GM23338 (cell line): ENCODE measurements around the gene TLX1.

Experiments used
- CREB1 ChIP-seq: fragments of 250-450 bp; sonication (Bioruptor Pico); IDR thresholded peaks from 2 replicates; pipeline ENCODE4 v1.5.0; 2020; ENCODE audit warnings: low read depth, mild to moderate bottlenecking, moderate library complexity
- CTCF ChIP-seq, 2 experiments: fragments of 200-600 bp in 1 of 2; sonication (generic) in 1 of 2; conservative IDR thresholded peaks; 2 replicates each; pipeline versions ENCODE4 v1.5.1 to v1.6.1; 2016 to 2017; ENCODE audit warnings: antibody characterized with exemption in 2 of 2, low read depth in 2 of 2, mild to moderate bottlenecking in 2 of 2, moderate library complexity in 1 of 2
- EZH2 ChIP-seq: fragments of 200-600 bp; sonication (generic); IDR thresholded peaks from one replicate; pipeline ENCODE4 v1.8.0; 2017; ENCODE audit warnings: antibody characterized with exemption, mild to moderate bottlenecking, low read depth; ENCODE audit not compliant: unreplicated experiment
- EZH2phosphoT487 ChIP-seq: fragments of 200-600 bp; sonication (generic); IDR thresholded peaks from one replicate; pipeline ENCODE4 v1.8.1; 2018; ENCODE audit warnings: antibody characterized with exemption; ENCODE audit not compliant: unreplicated experiment
- POLR2AphosphoS5 ChIP-seq: IDR thresholded peaks from 2 replicates; pipeline ENCODE4 v1.6.1; 2016; ENCODE audit warnings: antibody characterized with exemption, low read depth
- REST ChIP-seq: IDR thresholded peaks from one replicate; pipeline ENCODE4 v1.6.1; 2018; ENCODE audit warnings: antibody characterized with exemption; ENCODE audit not compliant: unreplicated experiment
- STAT1 ChIP-seq: IDR thresholded peaks from one replicate; pipeline ENCODE4 v1.6.1; 2016; ENCODE audit warnings: antibody characterized with exemption; ENCODE audit not compliant: unreplicated experiment
- ZNF114 ChIP-seq: fragments of 250-450 bp; sonication (Bioruptor Pico); IDR thresholded peaks from 2 replicates; pipeline ENCODE4 v1.5.0; 2020; ENCODE audit warnings: mild to moderate bottlenecking, moderate library complexity

- TF ChIP-seq REST: no peak
- no peak for TF ChIP-seq CTCF (conservative IDR thresholded peaks at IDR 0.05; ENCODE audit: low read depth in 2 of 2)
- no peak for TF ChIP-seq CREB1 (CRISPR knock-in tag)
- no peak for TF ChIP-seq EZH2
- TF ChIP-seq STAT1: no peak
- TF ChIP-seq EZH2phosphoT487: no peak
- no peak for TF ChIP-seq POLR2AphosphoS5
- TF ChIP-seq ZNF114: no peak
Observed at GRCh38 chr10:101103430-101103829, 27.7 kb upstream of the TLX1 start.
